ENCODE data around the gene LRMDA. TPM values are rescaled to one million over a fixed set of nuclear protein-coding genes. Genes with fewer than 3 reads are reported as not detected.

The LRMDA gene
- total and polyA plus RNA-seq, 2 donors (not counting 3 experiments of a cell fraction or from before 2014, with no cell fraction given) = 9.7 to 18.0 TPM

GRCh38 chr10:75880031-75880775 is 448.8 kb downstream of the LRMDA start:
- DNase-seq (ENCODE audit: low read depth, low spot score) = no peak
- ChIA-PET CTCF (no interaction called here), POLR2A (no interaction called here)
- no peaks in the 10 kb centered on the region for H4K20me1 ChIP-seq (replicated peaks; ENCODE audit: control insufficient read depth, extremely low read depth, insufficient read depth, low read length)
- FAIRE-seq = no peak
- H3K4me1 ChIP-seq (ENCODE audit: control insufficient read depth, extremely low read depth, insufficient read depth, low read length) = no peaks in the 10 kb centered on the region
- H3K4me3 ChIP-seq (replicated peaks in 1 of 3; ENCODE audit: insufficient read depth in 1 of 3, low read depth in 1 of 3, low read length in 3 of 3) = no peak overlapping the region
- H3K4me2 ChIP-seq (ENCODE audit: insufficient read depth, low read length) = no peak overlapping the region
- no peaks in the 10 kb centered on the region for H3K36me3 ChIP-seq (ENCODE audit: control insufficient read depth in 2 of 2, extremely low read depth in 1 of 2, insufficient read depth in 2 of 2, low read length in 2 of 2)
- no peak overlapping the region for H2AFZ ChIP-seq (ENCODE audit: low read depth, low read length)
- H3K27ac ChIP-seq (ENCODE audit: insufficient read depth, low read depth, low read length) = no peak overlapping the region
- H3K27me3 ChIP-seq (ENCODE audit: control insufficient read depth in 2 of 2, insufficient read depth in 2 of 2, low read length in 2 of 2) = no peaks in the 10 kb centered on the region
- no peak overlapping the region for H3K9ac ChIP-seq (replicated peaks; ENCODE audit: extremely low read depth, insufficient read depth, low read length)
- TF ChIP-seq MYC (IDR thresholded peaks at IDR 0.05; ENCODE audit: low read depth, low read length) = no peak
- intact Hi-C loops (cut with micrococcal nuclease) (no loop called here), dilution Hi-C loops (cut with MboI; ENCODE audit: extremely low pct_ligation_motif_present, low sequenced_read_pairs) (no loop called here)
- BruUV-seq (replicated peaks) = no TSS peak
- no peaks in the 10 kb centered on the region for H3K79me2 ChIP-seq (ENCODE audit: control insufficient read depth, insufficient read depth, low read length)
- no peaks in the 10 kb centered on the region for H3K9me3 ChIP-seq (replicated peaks; ENCODE audit: control insufficient read depth, insufficient read depth, low read length)
- H3K9me1 ChIP-seq (replicated peaks; ENCODE audit: control insufficient read depth, extremely low read depth, insufficient read depth, low read length) = no peaks in the 10 kb centered on the region

GRCh38 chr10:75883081-75884072 is 452.0 kb downstream of the LRMDA start:
- H3K27ac ChIP-seq (ENCODE audit: insufficient read depth, low read depth, low read length) = no peak overlapping the region
- H2AFZ ChIP-seq (ENCODE audit: low read depth, low read length) = no peak overlapping the region
- POLR2A ChIA-PET = no interaction called here
- H3K9me3 ChIP-seq (replicated peaks; ENCODE audit: control insufficient read depth, insufficient read depth, low read length) = no peaks in the 10 kb centered on the region
- H3K9ac ChIP-seq (replicated peaks; ENCODE audit: extremely low read depth, insufficient read depth, low read length) = no peak overlapping the region
- FAIRE-seq = no peak
- no peaks in the 10 kb centered on the region for H4K20me1 ChIP-seq (replicated peaks; ENCODE audit: control insufficient read depth, extremely low read depth, insufficient read depth, low read length)
- no peaks in the 10 kb centered on the region for H3K4me1 ChIP-seq (ENCODE audit: control insufficient read depth, extremely low read depth, insufficient read depth, low read length)
- H3K4me3 ChIP-seq (replicated peaks in 1 of 3; ENCODE audit: insufficient read depth in 1 of 3, low read depth in 1 of 3, low read length in 3 of 3) = no peak overlapping the region
- no peaks in the 10 kb centered on the region for H3K36me3 ChIP-seq (ENCODE audit: control insufficient read depth in 2 of 2, extremely low read depth in 1 of 2, insufficient read depth in 2 of 2, low read length in 2 of 2)
- BruUV-seq (replicated peaks) = no TSS peak
- no peak overlapping the region for H3K4me2 ChIP-seq (ENCODE audit: insufficient read depth, low read length)
- no peak for DNase-seq (ENCODE audit: low read depth, low spot score)
- CTCF ChIA-PET = no interaction called here
- no peaks in the 10 kb centered on the region for H3K9me1 ChIP-seq (replicated peaks; ENCODE audit: control insufficient read depth, extremely low read depth, insufficient read depth, low read length)
- H3K79me2 ChIP-seq (ENCODE audit: control insufficient read depth, insufficient read depth, low read length) = no peaks in the 10 kb centered on the region
- no peaks in the 10 kb centered on the region for H3K27me3 ChIP-seq (ENCODE audit: control insufficient read depth in 2 of 2, insufficient read depth in 2 of 2, low read length in 2 of 2)
- intact Hi-C loops (cut with micrococcal nuclease) (no loop called here), dilution Hi-C loops (cut with MboI; ENCODE audit: extremely low pct_ligation_motif_present, low sequenced_read_pairs) (no loop called here)
- no peak for TF ChIP-seq MYC (IDR thresholded peaks at IDR 0.05; ENCODE audit: low read depth, low read length)
- no peak for TF ChIP-seq GATA2 (IDR thresholded peaks at IDR 0.05; ENCODE audit: insufficient read depth, insufficient read length, low read depth, low read length)
- no peak for TF ChIP-seq MAX (IDR thresholded peaks at IDR 0.05; ENCODE audit: insufficient read depth, insufficient read length)
- TF ChIP-seq CTCF (IDR thresholded peaks at IDR 0.05; ENCODE audit: extremely low read depth in 1 of 2, insufficient read depth in 1 of 2, low read depth in 1 of 2, low read length in 2 of 2) = no peak
- TF ChIP-seq POLR2AphosphoS5 (IDR thresholded peaks at IDR 0.05; ENCODE audit: insufficient read depth, low read depth, low read length) = no peak
- TF ChIP-seq FOS (IDR thresholded peaks at IDR 0.05; ENCODE audit: borderline replicate concordance, insufficient read depth, low read length) = no peak
- TF ChIP-seq JUN (IDR thresholded peaks at IDR 0.05; ENCODE audit: borderline replicate concordance, insufficient read depth, insufficient read length, low read depth) = no peak
- no peak for TF ChIP-seq EZH2 (IDR thresholded peaks at IDR 0.05; ENCODE audit: borderline replicate concordance, low read depth, low read length, severe bottlenecking)
- TF ChIP-seq POLR2A (IDR thresholded peaks at IDR 0.05; ENCODE audit: low read depth, low read length) = no peak
